Measurements from ENCODE around the gene C5orf63. TPM values are rescaled to one million over a fixed set of nuclear protein-coding genes. Genes with fewer than 3 reads are reported as not detected.

C5orf63 gene
- total and polyA plus RNA-seq, 2 of the 8 experiments (the other 6 are each of a cell fraction or from before 2014, with no cell fraction given): 0.67 to 0.71 TPM

DNA sequence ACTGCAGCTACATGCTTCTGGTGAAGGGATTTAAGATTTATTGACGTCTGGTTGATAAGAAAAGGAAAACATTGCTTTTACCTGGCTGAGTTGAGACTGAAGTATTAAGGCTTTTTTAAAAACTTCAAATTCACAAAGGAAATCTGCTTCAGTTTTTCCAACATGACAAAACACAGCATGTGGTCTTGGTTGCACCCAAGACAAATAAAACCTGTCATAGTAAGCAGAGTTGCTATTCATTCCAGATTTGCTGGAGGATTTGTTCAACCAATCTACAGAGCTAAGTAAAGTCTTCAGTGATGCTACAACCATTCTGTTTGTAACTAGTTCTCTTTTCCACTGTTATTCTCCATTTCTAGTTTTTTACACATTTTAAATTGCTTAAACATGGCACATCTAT is 11.3 kb downstream of the C5orf63 start:
- no peak overlapping the region for H2AFZ ChIP-seq (ENCODE audit: low read length)
- H3K14ac ChIP-seq (ENCODE audit: insufficient read length): no peak overlapping the region
- H3K56ac ChIP-seq (replicated peaks; ENCODE audit: insufficient read length, low read depth, low read length): no peak overlapping the region
- H3K23ac ChIP-seq (ENCODE audit: insufficient read length): no peak overlapping the region
- no peaks in the 10 kb centered on the region for H3K79me2 ChIP-seq (ENCODE audit: control insufficient read depth in 1 of 2, insufficient read depth in 2 of 2, low read length in 2 of 2)
- TF ChIP-seq SIN3A (conservative IDR thresholded peaks at IDR 0.05 in 1 of 2, IDR thresholded peaks at IDR 0.05 in 1 of 2; ENCODE audit: low read depth in 1 of 2, low read length in 2 of 2): no peak
- H3K4me2 ChIP-seq (ENCODE audit: insufficient read depth in 1 of 2, low read depth in 2 of 2, low read length in 2 of 2): no peak overlapping the region
- no peak overlapping the region for H2AK5ac ChIP-seq (ENCODE audit: low read depth, low read length)
- no peaks in the 10 kb centered on the region for H3K9me3 ChIP-seq (ENCODE audit: insufficient read depth in 2 of 2, low read depth in 1 of 2, low read length in 1 of 2)
- no peaks in the 10 kb centered on the region for H4K20me1 ChIP-seq (replicated peaks in 1 of 2; ENCODE audit: control insufficient read depth in 1 of 2, insufficient read depth in 2 of 2, low read length in 2 of 2)
- DNase-seq (ENCODE audit: low read depth in 1 of 2, low spot score in 2 of 2) (no peak), FAIRE-seq (peak; percentile 62)
- no peak overlapping the region for H3K27ac ChIP-seq (ENCODE audit: low read depth, low read length)
- H2BK12ac ChIP-seq (ENCODE audit: low read depth, low read length): no peak overlapping the region
- no peak overlapping the region for H3K4me3 ChIP-seq (ENCODE audit: extremely low read depth in 1 of 4, insufficient read depth in 2 of 4, low read depth in 3 of 4, low read length in 4 of 4)
- no peak overlapping the region for H2BK5ac ChIP-seq (ENCODE audit: low read depth, low read length)
- H3K4me1 ChIP-seq (replicated peaks in 1 of 4; ENCODE audit: control insufficient read depth in 3 of 4, insufficient read depth in 4 of 4, low read length in 3 of 4): no peaks in the 10 kb centered on the region
- no peak overlapping the region for H2BK15ac ChIP-seq (ENCODE audit: low read length)
- no peak overlapping the region for H2BK120ac ChIP-seq (replicated peaks; ENCODE audit: low read depth, low read length)
- H3K36me3 ChIP-seq (ENCODE audit: control insufficient read depth in 2 of 4, insufficient read depth in 4 of 4, low read length in 3 of 4): no peaks in the 10 kb centered on the region
- H4K91ac ChIP-seq (replicated peaks; ENCODE audit: insufficient read length, low read length): no peak overlapping the region
- H3K23me2 ChIP-seq (ENCODE audit: low read depth, low read length): no peaks in the 10 kb centered on the region
- no peak overlapping the region for H3K9ac ChIP-seq (replicated peaks in 1 of 4; ENCODE audit: extremely low read depth in 1 of 4, low read depth in 3 of 4, low read length in 3 of 4)
- ChIA-PET CTCF (ENCODE audit: partially characterized antibody) (interaction anchor here (1.7 kb wide), 1 partner anchor 17 kb away, joined by 5 read pairs; no protein-coding TSS in a partner anchor), POLR2A (ENCODE audit: partially characterized antibody) (no interaction called here)
- 84% methylated on average over 1 of the region's 1 CpG; no CpG with 5 or more reads in 1 of the 2 experiments for WGBS, 2 experiments (ENCODE audit: extremely low coverage in 1 of 2, insufficient coverage in 1 of 2, insufficient read length in 1 of 2, insufficient replicate concordance in 2 of 2, low coverage in 1 of 2, low lambda C conversion rate in 2 of 2, missing lambda C conversion rate in 1 of 2)
- no peak overlapping the region for H3K18ac ChIP-seq (ENCODE audit: extremely low read depth, low read length)
- H3K27me3 ChIP-seq (replicated peaks in 1 of 4; ENCODE audit: control insufficient read depth in 3 of 4, extremely low read depth in 1 of 4, insufficient read depth in 3 of 4, low read length in 3 of 4): no peaks in the 10 kb centered on the region
- no peak overlapping the region for H3K4ac ChIP-seq (replicated peaks; ENCODE audit: insufficient read length, low read depth, low read length)
- H4K5ac ChIP-seq (ENCODE audit: insufficient read length, low read depth, low read length): no peak overlapping the region
- H4K8ac ChIP-seq (ENCODE audit: extremely low read depth, insufficient read depth, low read length): no peak overlapping the region
- no peak overlapping the region for H2BK20ac ChIP-seq (ENCODE audit: low read length)
- no peaks in the 10 kb centered on the region for H3K79me1 ChIP-seq (ENCODE audit: low read depth, low read length)

All from H1 (cell line).